ENCODE measurements around the gene HOMER2.
"Not testable (repeated sequence)": the region's sequence is repeated elsewhere in the genome, so short reads cannot be mapped to it uniquely, and the experiment has no call there.

The HOMER2 gene

DNA sequence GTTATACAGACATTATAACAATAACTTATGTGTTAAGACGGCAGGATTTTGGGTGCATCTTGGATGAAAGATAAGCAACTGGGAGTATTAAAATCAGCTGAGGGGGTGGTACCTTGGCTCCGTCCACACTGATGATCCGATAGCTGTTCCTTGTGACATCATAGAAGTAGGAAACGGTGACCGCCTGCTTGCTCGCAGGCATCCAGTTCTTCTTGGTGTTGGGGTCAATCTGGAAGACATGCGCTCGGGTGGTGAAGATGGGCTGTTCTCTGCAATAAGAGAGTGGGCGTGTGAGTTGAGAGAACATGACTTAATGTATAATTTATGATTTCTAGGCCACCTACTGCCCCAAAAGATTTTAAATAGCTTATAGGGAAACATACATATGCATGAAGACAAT, 59.9 kb downstream of the HOMER2 start:
- no peak for DNase-seq

DNA sequence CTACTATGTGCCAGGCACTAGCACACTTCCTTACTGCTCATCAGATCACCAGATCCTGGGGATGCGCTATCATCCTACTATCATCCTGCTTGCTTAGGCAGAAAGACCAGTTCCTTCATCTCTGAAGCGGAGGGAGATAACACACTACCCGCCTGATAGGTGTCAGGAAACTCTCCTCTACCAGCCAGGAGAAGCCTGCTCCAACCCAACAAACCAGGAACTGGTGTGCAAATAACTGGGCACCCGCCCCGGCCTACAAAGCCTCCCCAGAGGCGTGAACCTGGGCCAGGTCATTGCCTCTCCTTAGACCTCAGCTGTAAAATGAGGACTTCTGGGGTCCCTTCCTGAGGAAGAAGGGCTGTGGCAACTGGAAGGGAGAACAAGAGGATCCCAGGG, 61.5 kb downstream of the HOMER2 start:
- DNase-seq: no peak

DNA sequence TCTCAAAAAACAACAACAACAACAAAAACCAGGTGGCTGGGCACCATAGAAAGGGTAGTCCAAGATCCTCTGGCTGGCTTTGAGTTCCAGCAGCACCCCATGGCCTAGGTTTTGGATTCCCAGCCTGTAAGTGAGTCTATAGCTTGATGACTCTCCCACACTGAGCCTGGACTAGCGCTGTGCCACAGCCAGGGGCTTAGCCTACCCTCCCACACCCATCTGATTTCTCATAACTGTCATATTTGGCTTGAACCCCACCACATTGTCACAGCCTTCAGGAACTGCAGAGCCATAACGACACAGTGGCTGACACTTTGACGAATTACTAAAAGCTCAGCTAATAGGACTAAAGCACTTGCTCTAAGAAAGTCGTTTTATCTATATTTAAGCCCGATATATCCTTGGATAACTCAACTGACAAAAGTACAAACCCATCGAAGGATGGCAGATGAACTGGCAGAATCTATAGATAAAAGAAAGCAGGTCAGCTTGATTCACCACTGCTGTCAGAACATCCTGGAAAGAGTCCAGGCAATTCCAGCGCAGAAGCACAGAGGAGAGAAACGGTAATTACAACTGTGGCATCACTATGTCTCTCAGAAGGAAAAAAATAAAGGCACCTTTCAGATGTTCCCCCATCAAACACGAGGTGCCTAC, 62.1 kb downstream of the HOMER2 start:
- no peak for DNase-seq

DNA sequence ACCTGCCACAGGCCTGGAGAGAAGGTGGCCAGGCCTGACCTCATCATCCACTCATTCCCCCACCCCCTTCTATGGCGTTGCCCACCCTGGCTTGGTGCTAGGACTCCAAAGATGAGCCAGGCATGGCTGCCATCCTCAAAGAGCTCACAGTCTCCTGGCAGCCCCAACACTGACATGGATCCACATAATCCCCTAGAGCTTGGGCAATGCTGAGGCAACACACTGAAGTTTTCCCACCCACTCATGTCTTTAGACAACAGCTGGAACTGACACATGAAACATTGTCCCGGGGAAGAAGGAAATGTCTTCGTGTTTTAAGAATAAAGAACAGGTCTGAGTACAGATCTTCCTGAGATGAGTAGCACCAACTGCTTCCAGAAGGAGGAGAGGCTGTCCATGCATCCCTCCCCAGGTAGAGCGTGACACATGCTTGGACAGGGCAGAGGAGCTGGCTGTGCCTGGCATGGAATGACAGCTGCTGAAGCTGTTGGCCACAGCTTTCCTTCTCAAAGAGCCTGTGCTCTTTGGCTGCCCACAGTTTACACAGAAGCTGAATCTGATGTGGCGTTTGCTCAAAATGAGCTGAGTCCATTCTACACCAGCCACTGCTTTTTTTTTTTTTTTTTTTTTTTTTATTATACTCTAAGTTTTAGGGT, 70.1 kb downstream of the HOMER2 start:
- no peak for DNase-seq

DNA sequence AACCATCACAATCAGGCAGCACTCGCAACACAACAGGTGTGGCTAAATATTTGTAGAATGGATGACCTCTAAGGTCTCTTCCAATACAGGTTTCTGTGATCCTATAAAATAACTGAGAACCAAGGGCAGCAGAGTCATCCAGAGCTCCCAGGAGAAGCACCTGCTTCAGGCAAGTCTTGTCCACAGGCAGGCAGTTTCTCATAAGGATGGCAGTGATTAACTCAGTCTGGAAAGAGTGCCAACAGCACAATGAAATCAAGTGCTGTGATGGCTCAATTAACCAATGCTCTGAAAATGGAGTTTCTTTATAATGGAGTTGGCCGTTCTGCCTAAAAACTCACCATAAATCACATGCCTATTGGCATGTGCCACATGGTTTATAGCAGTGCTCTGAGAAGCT, 70.8 kb downstream of the HOMER2 start:
- DNase-seq: no peak

DNA sequence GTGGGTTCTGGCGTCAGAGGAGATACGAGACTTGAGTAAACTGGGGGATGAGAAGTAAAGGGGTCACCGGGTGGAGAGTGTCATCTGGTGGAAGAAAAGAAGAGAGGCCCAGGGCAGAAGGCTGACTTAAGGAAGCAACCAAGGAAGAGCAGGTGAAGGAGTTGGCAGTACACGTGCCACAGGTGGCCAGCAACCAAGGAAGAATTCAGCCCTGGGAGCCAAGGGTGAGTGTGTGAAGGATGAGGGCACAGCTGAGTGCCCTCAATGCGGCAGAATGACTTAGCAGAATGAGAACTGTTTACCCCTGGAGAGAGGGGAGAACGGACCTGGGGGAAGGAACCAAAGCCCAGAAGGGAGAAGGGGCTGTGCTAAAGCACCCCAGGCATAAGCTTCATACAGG, 71.8 kb downstream of the HOMER2 start:
- DNase-seq: no peak

DNA sequence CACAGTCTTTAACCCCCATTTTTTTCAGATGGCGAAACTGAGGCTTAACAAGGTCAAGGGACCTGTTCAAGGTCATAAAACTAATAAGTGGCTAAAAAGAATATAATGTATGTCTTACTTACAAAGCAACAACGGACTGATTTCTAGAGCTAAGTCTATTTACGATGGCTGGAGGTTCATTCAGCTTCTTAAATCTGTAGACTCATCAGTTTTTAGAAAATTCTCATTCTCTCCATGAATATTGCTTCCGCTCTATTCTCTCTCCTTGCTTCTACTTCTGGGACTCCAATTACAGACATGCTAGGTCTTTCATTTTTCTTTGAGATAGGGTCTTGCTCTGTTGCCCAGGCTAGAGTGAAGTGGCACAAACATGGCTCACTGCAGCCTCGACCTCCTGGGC, 74.2 kb downstream of the HOMER2 start:
- DNase-seq: no peak

DNA sequence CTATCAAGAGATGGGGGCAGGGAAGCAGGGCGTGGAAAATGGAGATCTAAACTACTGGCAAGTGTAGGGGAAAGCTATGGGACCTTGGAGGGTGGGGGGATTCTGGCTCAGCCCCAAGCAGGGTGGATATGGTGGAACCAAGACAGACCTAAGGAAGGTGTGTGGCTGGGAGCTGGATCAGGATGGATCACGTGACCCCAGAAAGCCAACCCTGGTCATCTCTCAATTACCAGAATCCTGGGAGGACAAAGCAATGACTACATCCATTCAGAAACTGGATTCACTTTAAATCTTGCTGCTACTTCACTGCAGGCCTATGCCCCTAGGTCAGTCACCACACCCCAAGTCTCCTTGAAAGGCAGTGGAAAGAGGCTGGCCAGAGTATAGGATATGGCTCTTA, 74.7 kb downstream of the HOMER2 start:
- no peak for DNase-seq

DNA sequence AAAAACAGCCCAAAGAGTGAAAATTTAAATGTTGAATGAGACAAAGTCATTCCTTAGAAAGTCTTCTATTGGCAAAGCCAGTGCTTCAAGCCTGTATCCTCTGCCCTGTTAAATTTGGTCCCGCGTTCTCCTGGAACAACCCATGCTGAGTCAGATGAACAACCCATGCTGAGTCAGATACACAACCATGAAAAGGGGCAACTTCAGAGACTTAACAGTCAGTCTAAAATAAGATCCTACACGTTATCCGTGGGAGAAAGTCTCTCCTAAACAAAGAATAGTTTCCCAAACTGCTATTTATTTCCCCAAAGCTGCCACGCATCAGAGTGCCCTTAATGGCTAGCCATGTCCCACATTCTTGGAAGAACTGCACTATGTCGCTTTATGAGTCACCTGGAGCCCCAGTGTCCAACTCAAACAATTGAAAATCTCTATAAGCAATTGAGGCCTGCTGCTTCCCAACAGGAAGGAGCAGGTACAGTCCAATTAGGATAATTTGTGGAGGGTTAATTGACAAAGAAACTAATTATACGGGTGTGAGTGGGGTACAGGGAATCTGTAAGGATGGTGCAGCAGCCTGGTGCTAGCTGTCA, 77.0 kb downstream of the HOMER2 start:
- no peak for DNase-seq

DNA sequence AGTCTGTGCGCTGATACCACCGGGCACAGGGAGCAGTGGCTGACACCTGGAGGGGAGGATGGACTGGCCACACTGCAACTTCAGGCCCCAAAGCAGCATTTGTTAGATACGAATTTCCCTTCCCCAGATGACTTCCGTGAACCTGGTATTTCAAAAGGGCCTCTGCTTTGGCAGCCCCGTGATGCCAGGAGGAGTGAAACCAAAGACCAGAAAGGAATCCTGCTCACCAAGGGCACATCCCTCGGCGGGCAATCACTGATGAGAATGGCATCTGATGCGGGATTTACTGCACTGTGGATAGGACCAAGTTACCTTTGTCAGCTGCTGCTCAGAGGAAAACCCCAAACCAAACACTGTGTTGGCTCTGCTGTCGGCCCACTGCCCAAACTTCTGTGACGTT, 77.6 kb downstream of the HOMER2 start:
- DNase-seq: no peak

DNA sequence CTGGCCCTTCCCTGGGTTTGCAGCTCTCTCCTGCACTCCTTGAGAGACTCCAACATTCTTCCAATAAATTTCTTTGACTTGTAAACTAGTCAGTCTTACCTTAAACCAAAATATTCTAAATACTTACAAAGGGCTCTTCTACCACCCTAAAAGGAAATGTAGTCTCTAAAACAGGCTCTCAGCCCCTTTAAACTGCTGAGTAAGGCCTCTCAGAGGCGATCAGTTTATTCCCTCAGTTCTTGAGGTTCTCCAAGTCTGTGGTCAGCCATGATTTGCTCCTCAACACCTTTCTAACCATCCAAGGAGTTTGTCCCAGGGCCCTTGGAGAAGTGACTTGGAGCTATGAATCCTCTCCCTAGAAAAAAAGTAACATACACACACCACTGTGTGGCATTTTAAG, 78.3 kb downstream of the HOMER2 start:
- no peak for DNase-seq

DNA sequence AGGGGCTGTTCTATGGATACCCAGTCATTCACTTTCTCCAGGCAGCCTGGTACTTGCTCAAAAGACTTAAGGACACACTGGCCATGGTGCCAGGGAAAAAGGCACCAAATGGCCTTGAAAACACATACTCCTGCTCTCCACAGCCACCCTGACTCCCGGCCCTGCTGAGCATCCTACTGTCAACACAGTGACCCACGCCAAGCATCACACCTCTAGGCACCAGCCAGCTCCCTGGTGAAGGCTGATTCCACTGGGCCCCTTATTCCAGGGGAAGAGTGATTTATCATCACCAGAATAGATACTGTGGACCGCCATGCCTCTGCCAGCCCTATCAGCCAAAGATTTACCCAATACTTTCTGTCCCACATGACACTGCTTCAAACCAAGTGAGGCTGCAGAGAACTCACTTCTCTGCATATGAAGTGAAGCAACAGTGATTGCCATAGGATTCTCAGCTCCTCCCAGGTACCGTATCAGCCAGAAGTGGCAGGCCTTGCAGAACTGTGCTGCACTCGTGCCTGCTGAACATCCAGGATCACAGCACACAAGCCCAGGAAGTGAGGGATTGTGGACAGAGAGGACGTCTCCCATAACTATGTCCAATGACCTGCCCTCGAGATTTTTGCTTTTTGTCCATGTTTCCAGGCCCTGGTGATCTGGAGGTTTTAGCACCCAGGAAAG, 79.4 kb downstream of the HOMER2 start:
- DNase-seq: no peak

DNA sequence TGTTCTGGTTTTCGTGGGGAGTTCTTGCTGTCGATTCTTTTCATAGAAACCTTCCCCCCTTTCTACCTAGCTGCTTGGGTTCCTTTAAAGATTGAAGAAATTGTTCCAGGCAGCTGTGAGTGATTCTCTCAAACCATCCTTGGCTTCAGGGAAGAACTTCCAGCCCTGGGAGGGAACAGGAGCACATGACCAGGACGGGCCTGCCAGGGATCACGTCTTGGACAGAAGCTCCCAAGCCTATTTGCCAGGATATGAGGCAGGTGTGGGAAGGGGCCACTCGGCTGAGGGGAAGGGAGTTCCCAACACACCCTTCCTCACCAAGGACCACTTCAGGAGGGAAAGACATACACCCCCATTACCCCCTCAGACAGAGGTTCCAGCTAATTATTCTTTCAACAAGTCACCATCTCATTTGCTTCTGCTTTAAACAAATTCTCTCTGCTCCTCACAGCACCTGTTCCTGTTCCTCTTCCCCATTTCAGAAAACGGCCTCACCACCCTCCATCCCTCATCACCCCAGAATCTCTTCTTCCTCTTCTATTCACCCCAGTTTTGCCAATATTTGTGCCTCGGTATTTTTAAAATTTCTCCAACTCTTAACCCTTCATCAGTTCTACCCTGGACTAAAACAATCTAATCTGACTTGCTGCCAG, 80.6 kb downstream of the HOMER2 start:
- no peak for DNase-seq

DNA sequence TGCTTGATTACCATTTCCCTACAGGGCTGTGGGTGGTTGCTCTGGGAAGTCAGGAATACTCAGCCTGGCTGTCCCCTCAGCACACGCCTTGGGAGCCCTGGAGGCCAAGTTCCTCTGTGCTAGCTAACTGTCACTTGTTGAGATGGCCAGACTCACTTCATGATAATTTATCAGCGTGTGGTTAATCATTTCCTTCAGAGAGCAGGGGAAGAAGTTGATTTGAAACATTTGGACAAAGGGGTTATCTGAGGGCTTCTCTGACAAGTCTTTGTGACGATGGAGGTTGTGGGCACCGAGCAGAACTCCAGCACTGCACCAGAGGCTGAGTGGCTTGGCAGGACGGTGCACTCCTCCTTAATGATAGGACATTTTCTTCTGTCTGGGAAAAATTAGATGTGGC, 81.2 kb downstream of the HOMER2 start:
- no peak for DNase-seq

DNA sequence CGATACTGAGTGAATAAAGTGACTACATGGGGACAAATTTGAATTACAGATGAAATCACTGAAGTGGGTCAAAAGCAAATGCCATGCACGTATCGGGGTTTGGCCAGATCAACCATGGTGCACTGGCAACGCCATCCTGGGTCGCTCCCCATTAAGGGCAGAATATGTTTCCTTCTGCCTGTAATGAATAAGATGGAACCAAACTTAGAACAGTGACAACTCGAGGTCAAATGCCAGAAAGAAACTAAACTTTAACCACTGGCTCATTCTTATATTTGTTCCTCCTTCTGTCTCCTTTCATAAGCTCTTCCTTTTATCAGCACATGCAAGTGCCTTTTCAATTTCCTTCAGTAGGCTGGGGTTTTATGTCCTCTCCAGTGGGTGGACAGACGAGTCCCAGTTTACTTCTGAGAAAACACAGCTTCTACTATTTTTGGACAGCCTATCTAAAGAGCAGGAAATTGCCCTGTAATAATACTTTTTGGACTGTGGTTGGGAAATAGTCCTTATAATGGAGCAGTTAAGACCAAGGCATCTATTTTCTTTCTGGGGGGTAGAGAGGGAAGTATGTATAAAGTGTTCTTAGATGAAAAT, 81.7 kb downstream of the HOMER2 start:
- no peak for DNase-seq

DNA sequence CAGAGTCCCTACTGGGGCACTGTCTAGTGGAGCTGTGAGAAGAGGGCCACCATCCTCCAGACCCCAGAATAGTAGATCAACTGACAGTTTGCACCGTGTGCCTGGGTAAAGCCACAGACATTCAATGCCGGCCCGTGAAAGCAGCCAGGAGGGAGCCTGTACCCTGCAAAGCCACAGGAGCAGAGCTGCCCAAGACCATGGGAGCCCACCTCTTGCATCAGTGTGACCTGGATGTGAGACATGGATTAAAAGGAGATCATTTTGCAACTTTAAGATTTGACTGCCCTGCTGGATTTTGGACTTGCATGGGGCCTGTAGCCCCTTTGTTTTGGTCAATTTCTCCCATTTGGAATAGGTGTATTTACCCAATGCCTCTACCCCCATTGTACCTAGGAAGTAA, 86.5 kb downstream of the HOMER2 start:
- DNase-seq: not testable (repeated sequence)

DNA sequence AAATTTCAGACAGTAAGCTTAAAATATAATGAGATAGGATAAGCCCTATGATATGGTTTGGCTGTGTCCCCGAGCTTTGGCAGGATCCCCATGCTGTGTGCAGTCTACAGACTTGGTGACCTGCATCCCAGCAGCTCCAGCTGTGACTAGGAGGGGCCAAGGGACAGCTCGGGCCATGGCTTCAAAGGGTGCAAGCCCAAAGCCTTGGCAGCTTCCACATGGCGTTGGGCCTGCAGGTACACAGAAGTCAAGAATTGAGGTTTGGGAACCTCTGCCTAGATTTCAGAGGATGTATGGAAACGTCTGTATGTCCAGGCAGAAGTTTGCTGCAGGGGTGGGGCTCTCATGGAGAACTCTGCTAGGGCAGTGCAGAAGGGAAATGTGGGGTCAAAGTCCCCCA, 86.9 kb downstream of the HOMER2 start:
- not testable (repeated sequence) for DNase-seq

DNA sequence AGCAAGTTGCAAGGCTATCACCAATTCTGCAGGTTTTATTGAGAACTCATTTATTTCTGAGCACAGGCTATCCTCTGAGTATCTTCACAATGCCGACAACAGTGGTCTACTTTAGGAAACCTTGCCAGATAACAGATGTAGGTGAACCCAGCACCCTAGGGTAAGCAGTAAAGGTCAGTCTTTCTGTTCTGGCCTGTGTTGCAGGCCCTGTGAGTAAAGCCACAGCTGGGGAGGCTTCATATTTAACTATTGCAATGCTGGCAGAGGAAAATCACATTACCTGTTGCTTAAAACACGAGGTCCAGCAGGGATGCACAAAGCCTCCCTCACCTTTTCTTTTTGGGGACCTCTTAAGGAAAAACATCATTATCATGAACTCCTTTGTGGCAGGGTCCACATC, 87.6 kb downstream of the HOMER2 start:
- DNase-seq: no peak

DNA sequence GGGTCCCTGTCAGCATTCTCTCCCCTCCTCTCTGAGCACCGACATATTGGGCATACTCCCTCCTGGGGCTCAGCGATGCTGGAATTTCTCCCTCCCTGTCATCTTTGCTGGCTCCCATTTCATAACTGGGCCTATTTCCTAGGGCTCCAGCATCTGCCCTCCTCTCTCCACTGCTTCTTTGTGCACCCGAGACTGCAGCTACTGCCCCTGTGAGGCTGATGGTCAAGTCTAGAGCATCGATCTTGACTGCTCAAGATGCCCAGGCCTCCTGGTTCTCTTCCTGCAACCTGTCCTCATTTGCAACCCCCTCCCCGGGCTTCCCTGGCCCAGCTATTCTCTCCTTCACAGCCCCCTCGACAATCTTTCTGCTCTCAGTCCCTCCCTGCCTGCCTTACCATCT, 89.6 kb downstream of the HOMER2 start:
- no peak for DNase-seq

DNA sequence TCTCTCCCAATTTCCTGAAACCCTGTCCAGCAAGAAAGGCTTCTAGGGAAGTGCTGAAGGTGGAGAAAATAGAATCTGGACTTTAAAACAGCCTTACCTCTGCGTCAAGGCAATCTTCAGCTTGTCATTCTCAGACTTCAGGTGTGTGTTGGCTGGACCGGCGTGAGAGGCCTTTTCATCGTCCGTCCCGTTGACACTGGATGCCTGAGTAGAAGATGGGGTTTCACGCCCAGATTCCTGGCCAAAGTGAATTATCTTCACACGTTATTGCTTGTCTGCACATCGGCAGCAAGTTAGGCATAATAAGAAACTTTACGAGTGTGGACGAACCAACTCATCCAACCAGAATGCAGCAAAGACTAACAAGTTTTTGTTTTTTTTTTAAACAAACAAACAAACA, 93.6 kb downstream of the HOMER2 start:
- no peak for DNase-seq

DNA sequence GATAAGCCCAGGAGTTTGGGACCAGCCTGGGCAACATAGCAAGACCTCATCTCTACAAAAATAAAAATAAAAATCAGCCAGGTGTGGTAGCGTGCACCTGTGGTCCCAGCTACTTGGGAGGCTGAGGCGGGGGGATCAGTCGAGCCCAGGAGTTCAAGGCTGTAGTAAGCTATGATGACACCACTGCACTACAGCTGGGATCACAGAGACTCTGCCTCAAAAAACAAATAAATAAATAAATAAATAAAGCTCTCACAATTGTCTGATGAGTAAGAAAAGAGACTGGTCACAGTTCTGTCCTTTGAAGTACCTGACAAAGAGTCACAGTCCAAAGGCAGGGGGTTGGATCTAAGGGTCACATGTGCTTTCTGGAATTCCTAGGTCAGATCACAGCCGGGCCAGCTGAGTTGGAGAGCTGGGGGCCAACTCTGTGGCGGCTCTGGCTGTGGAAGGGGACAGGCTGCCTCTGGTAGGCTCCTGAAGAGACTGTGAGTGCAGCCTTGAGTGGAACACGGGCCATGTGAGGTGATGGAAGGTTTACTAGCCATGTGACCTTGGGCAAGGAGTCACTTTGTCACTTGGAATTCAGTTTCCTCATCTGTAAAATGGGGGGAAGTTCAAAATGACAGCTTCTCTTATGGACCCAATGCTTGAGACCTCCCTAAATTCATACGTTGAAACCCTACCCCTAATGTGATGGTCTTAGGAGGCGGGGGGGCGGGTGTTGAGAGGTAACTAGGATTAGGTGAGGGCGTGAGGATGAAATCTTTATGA, 95.9 kb downstream of the HOMER2 start:
- DNase-seq: no peak
